Loucy (cell line): ENCODE measurements around the gene CNTN5.

ENCODE experiments used
- H2AFZ ChIP-seq: fragments of 200-600 bp; sonication (generic); 2 replicates; pipeline ENCODE4 v1.6.0; 2016; ENCODE audit warnings: antibody characterized with exemption, mild to moderate bottlenecking, low read length, moderate library complexity
- H3F3A ChIP-seq: fragments of 200-600 bp; 2 replicates; pipeline ENCODE4 v1.6.0; 2016; ENCODE audit warnings: antibody characterized with exemption, low read depth, mild to moderate bottlenecking
- H3K27me3 ChIP-seq: fragments of 200-600 bp; sonication (generic); 2 replicates; pipeline ENCODE4 v1.6.1; 2014; ENCODE audit warnings: low read length, mild to moderate bottlenecking; ENCODE audit not compliant: insufficient read depth, poor library complexity, severe bottlenecking
- H3K36me3 ChIP-seq: fragments of 200-600 bp; sonication (generic); 2 replicates; pipeline ENCODE4 v1.6.1; 2016; ENCODE audit warnings: low read length; ENCODE audit not compliant: insufficient read depth
- H3K4me1 ChIP-seq: fragments of 200-600 bp; sonication (generic); 2 replicates; pipeline ENCODE4 v1.5.1; 2014; ENCODE audit warnings: low read length, mild to moderate bottlenecking; ENCODE audit not compliant: insufficient read depth, poor library complexity, severe bottlenecking
- H3K4me2 ChIP-seq: fragments of 200-600 bp; sonication (generic); 2 replicates; pipeline ENCODE4 v1.6.0; 2014; ENCODE audit warnings: antibody characterized with exemption, low read length, low read depth, mild to moderate bottlenecking; ENCODE audit not compliant: poor library complexity, severe bottlenecking
- H3K4me3 ChIP-seq: fragments of 200-600 bp; sonication (generic); 2 replicates; pipeline ENCODE4 v1.5.1; 2014; ENCODE audit warnings: low read length, mild to moderate bottlenecking, mixed read lengths; ENCODE audit not compliant: poor library complexity, severe bottlenecking
- H3K79me2 ChIP-seq: fragments of 200-600 bp; sonication (generic); 2 replicates; pipeline ENCODE4 v1.6.1; 2014; ENCODE audit warnings: low read length; ENCODE audit not compliant: insufficient read depth
- H3K9ac ChIP-seq: fragments of 200-600 bp; sonication (generic); 2 replicates; pipeline ENCODE4 v1.6.0; 2014; ENCODE audit warnings: mild to moderate bottlenecking, low read depth, low read length, moderate library complexity; ENCODE audit not compliant: poor library complexity, severe bottlenecking
- H3K9me2 ChIP-seq: fragments of 200-600 bp; sonication (generic); replicated peaks from 2 replicates; pipeline ENCODE4 v1.6.1; 2016; ENCODE audit warnings: low read depth, low read length, mixed read lengths
- H3K9me3 ChIP-seq: fragments of 200-600 bp; sonication (generic); 2 replicates; pipeline ENCODE4 v1.6.1; 2014; ENCODE audit warnings: mild to moderate bottlenecking, antibody characterized with exemption, low read length, low read depth; ENCODE audit not compliant: insufficient read depth
- H4K20me1 ChIP-seq: fragments of 200-600 bp; sonication (generic); 2 replicates; pipeline ENCODE4 v1.6.0; 2014; ENCODE audit warnings: antibody characterized with exemption, low read length, mild to moderate bottlenecking; ENCODE audit not compliant: insufficient read depth, poor library complexity, severe bottlenecking
- CTCF ChIP-seq: fragments of 200-600 bp; sonication (generic); conservative IDR thresholded peaks from 2 replicates; pipeline ENCODE4 v1.5.1; 2014; ENCODE audit warnings: mild to moderate bottlenecking, antibody characterized with exemption, low read length
- EZH2phosphoT487 ChIP-seq: fragments of 200-600 bp; IDR thresholded peaks from 2 replicates; pipeline ENCODE4 v1.6.1; 2018; ENCODE audit warnings: antibody characterized with exemption, mild to moderate bottlenecking, moderate library complexity, borderline replicate concordance

CNTN5 gene

GRCh38 chr11:100003985-100004384, 983.2 kb downstream of the CNTN5 start:
- H3K79me2 ChIP-seq = no peaks in the 10 kb centered on the region
- H4K20me1 ChIP-seq = no peaks in the 10 kb centered on the region
- no peaks in the 10 kb centered on the region for H3K4me1 ChIP-seq
- no peaks in the 10 kb centered on the region for H3K27me3 ChIP-seq
- no peak overlapping the region for H3K9ac ChIP-seq
- no peak overlapping the region for H3K4me2 ChIP-seq
- no peaks in the 10 kb centered on the region for H3K9me2 ChIP-seq
- H3F3A ChIP-seq = no peaks in the 10 kb centered on the region
- no peaks in the 10 kb centered on the region for H3K9me3 ChIP-seq
- no peak overlapping the region for H3K4me3 ChIP-seq
- H3K36me3 ChIP-seq = no peaks in the 10 kb centered on the region
- TF ChIP-seq CTCF = no peak
- TF ChIP-seq EZH2phosphoT487 = no peak
- H2AFZ ChIP-seq = no peak overlapping the region

- H2AFZ ChIP-seq = no peak overlapping the region
- no peak overlapping the region for H3K9ac ChIP-seq
- no peak overlapping the region for H3K4me2 ChIP-seq
- no peak overlapping the region for H3K4me3 ChIP-seq
- H3F3A ChIP-seq = no peaks in the 10 kb centered on the region
- no peaks in the 10 kb centered on the region for H4K20me1 ChIP-seq
- no peaks in the 10 kb centered on the region for H3K9me2 ChIP-seq
- H3K36me3 ChIP-seq = no peaks in the 10 kb centered on the region
- H3K4me1 ChIP-seq = no peaks in the 10 kb centered on the region
- no peaks in the 10 kb centered on the region for H3K79me2 ChIP-seq
- H3K27me3 ChIP-seq = no peaks in the 10 kb centered on the region
- no peak for TF ChIP-seq EZH2phosphoT487
- no peak for TF ChIP-seq CTCF
- H3K9me3 ChIP-seq = no peaks in the 10 kb centered on the region
Measured at GRCh38 chr11:100004541-100004940, 983.8 kb downstream of the CNTN5 start.

- Histone ChIP-seq H3K4me1 (no peaks in the 10 kb centered on the region), H3K4me2 (no peak overlapping the region), H3K9me2 (no peaks in the 10 kb centered on the region), H3K36me3 (no peaks in the 10 kb centered on the region), H3K9me3 (no peaks in the 10 kb centered on the region), H3F3A (no peaks in the 10 kb centered on the region), H3K79me2 (no peaks in the 10 kb centered on the region), H3K27me3 (no peaks in the 10 kb centered on the region), H3K4me3 (no peak overlapping the region), H3K9ac (no peak overlapping the region), H2AFZ (no peak overlapping the region), H4K20me1 (no peaks in the 10 kb centered on the region)
- no peak for TF ChIP-seq EZH2phosphoT487
- no peak for TF ChIP-seq CTCF
Measured at GRCh38 chr11:100008417-100008816, 987.7 kb downstream of the CNTN5 start.
